ENCODE measurements around the gene TRAPPC5. TPM values are rescaled to one million over a fixed set of nuclear protein-coding genes. Genes with fewer than 3 reads are reported as not detected.

The TRAPPC5 gene
- total RNA-seq, 2 experiments from 2014 or later = 74.4 to 79.8 TPM

DNA sequence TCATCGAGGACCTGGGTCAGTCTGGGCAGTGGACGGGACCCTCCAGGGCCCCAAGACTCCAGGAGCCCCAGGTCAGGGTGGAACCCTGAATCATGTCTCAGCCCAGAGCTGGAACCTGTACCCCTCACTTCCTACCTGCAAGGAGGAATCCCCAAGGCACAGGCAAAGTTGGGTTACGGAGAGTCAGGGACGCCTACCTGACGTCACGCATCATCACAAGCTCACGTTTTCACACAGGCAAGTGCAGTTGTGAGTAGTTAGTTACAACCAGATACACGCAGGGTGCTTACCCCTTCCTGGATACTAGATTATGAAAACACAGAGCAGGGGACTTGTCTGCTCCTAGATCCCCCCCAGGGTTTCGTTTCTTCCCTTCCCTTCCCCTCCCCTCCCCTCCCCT lies 9.8 kb upstream of the TRAPPC5 start:
- H3K36me3 Mint-ChIP-seq = no peaks in the 10 kb centered on the region
- POLR2A ChIA-PET = interaction anchor here (0.6 to 4.0 kb wide), 3 partner anchors 10 to 18 kb away, joined by 5 to 33 read pairs (median 9); partner anchors contain the start of gene TRAPPC5
- DNase-seq (no peak), ATAC-seq (ENCODE audit: low read depth) (no peak)
- peak overlapping the region; percentile 86 for H3K27ac Mint-ChIP-seq
- peaks cover 26% of the 10 kb centered on the region for H3K4me1 Mint-ChIP-seq
- H3K27me3 Mint-ChIP-seq = peaks cover 22% of the 10 kb centered on the region
- H3K4me3 Mint-ChIP-seq = peak overlapping the region; percentile 79
- H3K9me3 Mint-ChIP-seq = no peaks in the 10 kb centered on the region

DNA sequence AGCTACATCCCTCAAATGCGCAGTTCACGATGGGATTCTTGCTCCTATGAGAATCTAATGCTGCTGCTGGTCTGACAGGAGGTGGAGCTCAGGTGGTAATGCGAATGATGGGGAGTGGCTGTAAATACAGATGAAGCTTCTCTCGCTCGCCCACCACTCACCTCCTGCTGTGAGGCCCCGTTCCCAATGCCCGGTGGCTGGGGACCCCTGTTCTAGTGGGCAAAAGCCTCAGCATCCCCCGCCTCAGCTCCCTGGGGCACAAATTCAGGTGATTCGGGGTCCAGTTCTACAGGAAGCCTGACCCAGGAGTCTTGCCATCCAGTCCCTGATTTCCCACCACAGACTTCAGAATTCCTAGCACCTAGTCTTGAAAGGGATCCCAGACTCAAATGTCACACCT lies 8.1 kb upstream of the TRAPPC5 start:
- no peak for DNase-seq
- no peak for ATAC-seq (ENCODE audit: low read depth)
- no peaks in the 10 kb centered on the region for H3K36me3 Mint-ChIP-seq
- POLR2A ChIA-PET = no interaction called here
- no peak overlapping the region for H3K27ac Mint-ChIP-seq
- no peak overlapping the region for H3K4me3 Mint-ChIP-seq
- H3K9me3 Mint-ChIP-seq = no peaks in the 10 kb centered on the region
- H3K27me3 Mint-ChIP-seq = peaks cover 28% of the 10 kb centered on the region
- H3K4me1 Mint-ChIP-seq = peaks cover 42% of the 10 kb centered on the region

GRCh38 chr19:7674010-7675005 lies 6.3 kb upstream of the TRAPPC5 start:
- H3K27ac Mint-ChIP-seq = no peak overlapping the region
- H3K4me1 Mint-ChIP-seq = peaks cover 49% of the 10 kb centered on the region
- no peak for ATAC-seq (ENCODE audit: low read depth)
- H3K9me3 Mint-ChIP-seq = no peaks in the 10 kb centered on the region
- no peaks in the 10 kb centered on the region for H3K36me3 Mint-ChIP-seq
- no peak overlapping the region for H3K4me3 Mint-ChIP-seq
- H3K27me3 Mint-ChIP-seq = peaks cover 31% of the 10 kb centered on the region
- no peak for DNase-seq
- POLR2A ChIA-PET = interaction anchor here (0.9 kb wide), 1 partner anchor 45 kb away, joined by 4 read pairs; the partner anchor contains the start of genes PET100 and XAB2

DNA sequence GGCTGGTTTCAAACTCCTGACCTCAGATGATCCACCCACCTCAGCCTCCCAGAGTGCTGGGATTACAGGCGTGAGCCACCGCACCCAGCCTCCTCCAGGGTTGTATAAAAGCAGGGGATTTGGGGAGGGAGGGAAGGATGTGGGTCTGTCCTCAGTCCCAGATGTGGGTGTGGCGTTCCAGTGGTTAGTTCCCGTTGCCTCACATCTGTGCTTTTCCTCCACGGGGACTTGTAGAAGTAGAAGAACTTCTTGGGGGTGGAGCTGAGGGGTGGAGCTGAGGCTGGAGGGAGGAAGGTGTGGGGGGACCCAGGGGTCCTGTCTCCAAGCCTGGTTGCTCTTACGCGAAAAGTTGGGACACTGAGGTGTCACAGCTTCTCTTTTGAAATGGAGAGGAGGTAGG lies 4.3 kb upstream of the TRAPPC5 start:
- Mint-ChIP-seq H3K27ac (peak overlapping the region; percentile 34), H3K9me3 (no peaks in the 10 kb centered on the region), H3K4me1 (peaks cover 48% of the 10 kb centered on the region), H3K36me3 (no peaks in the 10 kb centered on the region), H3K27me3 (peaks cover 27% of the 10 kb centered on the region), H3K4me3 (peak overlapping the region; percentile 65)
- ATAC-seq (ENCODE audit: low read depth) = no peak
- DNase-seq = no peak
- POLR2A ChIA-PET = interaction anchor here (2.4 kb wide), 1 partner anchor 19 kb away, joined by 6 read pairs; no protein-coding TSS in a partner anchor

DNA sequence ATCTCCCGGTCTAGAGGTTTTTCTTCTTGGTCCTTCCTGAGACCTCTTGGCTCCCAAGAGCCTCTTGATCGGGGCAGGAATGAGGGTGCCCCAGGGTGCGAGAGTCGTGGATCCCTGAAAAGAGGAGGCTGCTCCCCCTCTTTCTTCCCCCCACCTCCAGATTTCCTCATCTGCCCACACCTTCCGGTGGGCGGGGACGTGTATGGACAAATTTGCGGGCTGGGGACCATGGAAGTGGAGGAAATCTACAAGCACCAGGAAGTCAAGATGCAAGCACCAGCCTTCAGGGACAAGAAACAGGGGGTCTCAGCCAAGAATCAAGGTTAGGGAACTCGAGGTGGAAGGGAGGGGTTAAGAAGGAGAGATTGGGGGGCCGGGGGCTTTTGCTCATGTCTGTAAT lies 3.8 kb upstream of the TRAPPC5 start, which contains the start of gene MCEMP1:
MCEMP1 (plus strand) TSS at position 237 of the 400 bp plus-strand sequence; CDS start at position 268, 31 bp downstream.
- Mint-ChIP-seq H3K27me3 (peaks cover 22% of the 10 kb centered on the region), H3K4me3 (peak within 1 kb of the TSS; percentile 65), H3K36me3 (peaks cover 1% of the 10 kb centered on the region), H3K9me3 (no peaks in the 10 kb centered on the region), H3K27ac (peak within 1 kb of the TSS; percentile 34), H3K4me1 (peaks cover 50% of the 10 kb centered on the region)
- DNase-seq (no peak), ATAC-seq (ENCODE audit: low read depth) (no peak)
- POLR2A ChIA-PET = interaction anchor here (2.4 kb wide), 1 partner anchor 20 kb away, joined by 6 read pairs; no protein-coding TSS in a partner anchor

DNA sequence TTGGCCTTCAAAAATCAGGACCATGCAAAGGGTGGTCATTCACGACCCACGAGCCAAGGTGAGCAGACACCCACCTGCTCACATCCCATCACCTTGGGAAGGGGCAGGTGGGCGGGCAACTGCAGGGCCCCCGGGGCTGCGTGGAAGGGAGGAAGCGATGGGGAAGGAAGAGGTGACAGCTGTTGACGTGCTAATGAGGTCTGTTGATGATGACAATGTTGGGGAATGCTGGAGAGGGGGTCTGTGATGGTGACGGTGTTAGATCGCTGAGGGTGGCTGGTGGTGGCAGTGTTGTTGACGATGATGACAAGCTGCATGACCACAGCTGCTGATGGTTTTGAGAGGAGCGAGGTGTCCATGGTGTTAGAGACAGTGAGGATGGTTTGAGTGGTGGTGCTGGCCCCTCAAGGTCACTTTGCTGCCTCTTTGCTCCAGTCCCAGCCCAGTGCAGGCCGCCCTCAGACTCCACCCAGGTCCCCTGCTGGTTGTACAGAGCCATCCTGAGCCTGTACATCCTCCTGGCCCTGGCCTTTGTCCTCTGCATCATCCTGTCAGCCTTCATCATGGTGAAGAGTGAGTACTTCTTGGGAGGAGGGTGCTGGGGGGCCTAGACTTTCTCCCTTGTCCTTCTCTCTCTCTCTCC lies 2.8 kb upstream of the TRAPPC5 start:
- ATAC-seq (ENCODE audit: low read depth) = no peak
- peaks cover 20% of the 10 kb centered on the region for H3K27me3 Mint-ChIP-seq
- DNase-seq = no peak
- H3K27ac Mint-ChIP-seq = no peak overlapping the region
- peaks cover 1% of the 10 kb centered on the region for H3K36me3 Mint-ChIP-seq
- peaks cover 50% of the 10 kb centered on the region for H3K4me1 Mint-ChIP-seq
- no peak overlapping the region for H3K4me3 Mint-ChIP-seq
- no peaks in the 10 kb centered on the region for H3K9me3 Mint-ChIP-seq
- POLR2A ChIA-PET = interaction anchor here (0.9 to 1.0 kb wide), 2 partner anchors 40 to 48 kb away, joined by 3 to 4 read pairs; partner anchors contain the start of genes PET100 and XAB2

- ATAC-seq (ENCODE audit: low read depth) = peak; percentile 50
Measured at GRCh38 chr19:7678971-7679751, 1.5 kb upstream of the TRAPPC5 start.

DNA sequence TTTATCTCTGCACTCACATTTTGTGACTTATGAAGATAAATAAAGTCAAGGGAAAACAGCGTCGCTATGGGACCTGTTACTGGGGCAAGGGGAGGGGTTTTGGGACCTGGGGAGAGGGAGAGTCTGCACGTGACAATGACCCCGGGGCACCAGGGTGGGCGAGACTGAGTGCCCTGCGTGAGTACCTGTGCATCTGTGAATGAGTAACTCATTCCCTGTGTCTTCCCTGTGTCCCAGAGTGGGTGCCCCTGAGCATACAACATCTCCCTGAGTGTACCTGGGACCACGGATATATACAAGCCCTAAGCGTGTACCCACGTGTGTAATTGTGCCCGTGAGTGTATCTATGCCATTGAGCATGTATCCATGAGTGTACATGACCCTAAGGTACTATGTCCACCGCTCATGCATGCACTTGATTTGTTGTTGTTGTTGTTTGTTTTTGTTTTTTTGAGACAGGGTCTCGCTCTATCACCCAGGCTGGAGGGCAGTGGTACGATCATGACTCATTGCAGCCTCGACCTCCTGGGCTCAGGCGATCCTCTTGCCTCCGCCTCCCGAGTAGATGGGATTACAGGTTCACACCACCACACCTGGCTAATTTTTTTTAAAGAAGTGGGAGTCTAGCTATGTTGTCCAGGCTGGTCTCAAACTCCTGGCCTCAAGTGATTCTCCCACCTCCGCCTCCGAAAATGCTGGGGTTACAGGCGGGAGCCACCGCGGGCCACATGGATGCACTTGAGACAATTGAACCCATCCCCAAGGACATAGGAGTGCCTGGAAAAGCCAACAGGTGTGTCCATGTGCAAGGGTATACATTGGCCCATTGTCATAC lies 645 bp upstream of the TRAPPC5 start:
- peaks cover 13% of the 10 kb centered on the region for H3K27me3 Mint-ChIP-seq
- peaks cover 40% of the 10 kb centered on the region for H3K4me1 Mint-ChIP-seq
- ATAC-seq (ENCODE audit: low read depth) = no peak
- peaks cover 4% of the 10 kb centered on the region for H3K36me3 Mint-ChIP-seq
- H3K27ac Mint-ChIP-seq = peak overlapping the region; percentile 95
- H3K4me3 Mint-ChIP-seq = peak overlapping the region; percentile 94
- DNase-seq = no peak
- H3K9me3 Mint-ChIP-seq = no peaks in the 10 kb centered on the region
- POLR2A ChIA-PET = interaction anchor here (0.7 to 2.2 kb wide), 11 partner anchors 10 to 514 kb away, joined by 3 to 16 read pairs (median 6); partner anchors contain the start of genes PET100, RETN, STXBP2 and XAB2

More at GRCh38 chr19:7678971-7679751, 1.5 kb upstream of the TRAPPC5 start:
- H3K4me3 Mint-ChIP-seq = peak overlapping the region; percentile 61
- H3K36me3 Mint-ChIP-seq = peaks cover 4% of the 10 kb centered on the region
- peak overlapping the region; percentile 74 for H3K27ac Mint-ChIP-seq
- POLR2A ChIA-PET = interaction anchor here (0.9 kb wide), 2 partner anchors 31 to 50 kb away, joined by 3 to 4 read pairs; partner anchors contain the start of genes PET100 and XAB2
- H3K9me3 Mint-ChIP-seq = no peaks in the 10 kb centered on the region
- H3K27me3 Mint-ChIP-seq = peaks cover 13% of the 10 kb centered on the region
- peak; percentile 51 for DNase-seq
- H3K4me1 Mint-ChIP-seq = peaks cover 45% of the 10 kb centered on the region

GRCh38 chr19:7681340-7682174 lies 924 bp downstream of the TRAPPC5 start:
- H3K27ac Mint-ChIP-seq = peak overlapping the region; percentile 95
- H3K4me1 Mint-ChIP-seq = peaks cover 31% of the 10 kb centered on the region
- no peaks in the 10 kb centered on the region for H3K9me3 Mint-ChIP-seq
- peak; percentile 49 for ATAC-seq (ENCODE audit: low read depth)
- H3K4me3 Mint-ChIP-seq = peak overlapping the region; percentile 94
- POLR2A ChIA-PET = interaction anchor here (0.5 to 2.2 kb wide), 16 partner anchors 11 to 512 kb away, joined by 3 to 16 read pairs (median 5); partner anchors contain the start of genes PET100, RETN, STXBP2 and XAB2
- peaks cover 7% of the 10 kb centered on the region for H3K36me3 Mint-ChIP-seq
- DNase-seq = peak; percentile 72
- H3K27me3 Mint-ChIP-seq = peaks cover 11% of the 10 kb centered on the region

DNA sequence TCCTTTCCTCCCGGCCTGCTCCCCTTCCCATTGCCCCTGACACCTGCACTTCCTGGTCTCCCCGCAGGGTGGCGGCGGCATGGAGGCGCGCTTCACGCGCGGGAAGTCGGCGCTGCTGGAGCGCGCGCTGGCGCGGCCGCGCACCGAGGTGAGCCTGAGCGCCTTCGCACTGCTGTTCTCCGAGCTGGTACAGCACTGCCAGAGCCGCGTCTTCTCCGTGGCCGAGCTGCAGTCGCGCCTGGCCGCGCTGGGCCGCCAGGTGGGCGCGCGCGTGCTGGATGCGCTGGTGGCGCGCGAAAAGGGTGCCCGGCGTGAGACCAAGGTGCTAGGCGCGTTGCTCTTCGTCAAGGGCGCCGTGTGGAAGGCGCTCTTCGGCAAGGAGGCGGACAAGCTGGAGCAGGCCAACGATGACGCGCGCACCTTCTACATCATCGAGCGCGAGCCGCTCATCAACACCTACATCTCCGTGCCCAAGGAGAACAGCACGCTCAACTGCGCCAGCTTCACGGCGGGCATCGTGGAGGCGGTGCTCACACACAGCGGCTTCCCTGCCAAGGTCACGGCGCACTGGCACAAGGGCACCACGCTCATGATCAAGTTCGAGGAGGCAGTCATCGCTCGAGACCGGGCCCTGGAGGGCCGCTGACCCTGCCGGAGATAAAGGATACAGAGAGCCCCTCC lies 1.7 kb downstream of the TRAPPC5 start:
- no peaks in the 10 kb centered on the region for H3K9me3 Mint-ChIP-seq
- peak overlapping the region; percentile 94 for H3K4me3 Mint-ChIP-seq
- POLR2A ChIA-PET = no interaction called here
- peaks cover 24% of the 10 kb centered on the region for H3K4me1 Mint-ChIP-seq
- DNase-seq = no peak
- H3K36me3 Mint-ChIP-seq = peaks cover 7% of the 10 kb centered on the region
- peak overlapping the region; percentile 95 for H3K27ac Mint-ChIP-seq
- no peak for ATAC-seq (ENCODE audit: low read depth)
- H3K27me3 Mint-ChIP-seq = peaks cover 4% of the 10 kb centered on the region

All from activated naive CD8-positive, alpha-beta T cell treated with anti-CD3 and anti-CD28 coated beads, Interleukin-2, amount 10 ng/mL, durations not matched to agents 7 days and 5 days (primary cell).